ENCODE results near the gene PVALEF. TPM values are rescaled to one million over a fixed set of nuclear protein-coding genes. Genes with fewer than 3 reads are reported as not detected.

Gene PVALEF
- total and polyA plus RNA-seq, 2 of the 13 experiments (the other 11 are each of a cell fraction or from before 2014, with no cell fraction given), result 0.18 TPM

DNA sequence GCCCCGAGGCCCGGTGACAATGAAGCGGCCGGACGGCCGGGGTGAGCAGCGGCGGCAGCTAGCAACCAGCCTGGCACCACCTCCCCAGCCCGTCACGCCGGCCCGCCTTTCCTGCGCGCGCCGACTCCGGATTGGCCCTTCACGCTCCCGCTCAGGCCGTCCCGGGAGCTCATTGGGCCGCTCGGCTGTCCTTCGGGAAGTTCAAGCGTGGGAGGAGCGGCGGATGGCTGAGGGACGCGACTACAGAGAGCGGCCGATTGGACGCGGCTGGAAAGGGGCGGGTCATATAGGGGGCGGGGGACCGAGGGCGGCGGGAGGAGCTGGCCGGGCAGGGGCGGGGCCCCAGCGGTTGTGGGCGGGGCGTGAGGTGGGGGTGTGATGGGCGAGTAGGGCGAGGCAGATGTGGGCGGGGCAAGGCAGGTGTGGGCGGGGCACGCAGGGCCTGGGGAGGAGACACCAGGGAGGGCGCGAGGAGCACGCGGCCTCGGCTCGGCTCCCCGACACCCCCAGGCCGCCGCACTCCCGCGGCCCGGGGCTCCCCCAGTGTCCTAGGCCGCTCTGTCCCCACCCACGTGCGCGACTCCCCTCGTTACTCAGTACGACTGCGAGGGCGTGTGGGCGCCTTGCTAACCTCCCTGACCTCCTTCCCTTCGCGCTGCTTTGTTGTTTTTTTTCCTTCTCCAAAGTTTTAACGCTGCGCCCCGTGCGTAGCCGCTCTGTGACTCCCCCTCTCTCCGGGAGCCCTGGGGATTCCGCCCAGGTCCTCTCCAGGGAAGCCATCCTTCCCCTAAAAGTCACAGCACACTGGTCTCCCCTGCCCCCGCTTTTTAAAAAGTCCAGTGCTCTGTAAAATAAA, 57.8 kb downstream of the PVALEF start, which contains the start of gene CEP131 (continued):
- peak; percentile 19 for TF ChIP-seq ZNF883 (CRISPR knock-in tag; IDR thresholded peaks at IDR 0.05; ENCODE audit: not compliant biosample characterization)
- TF ChIP-seq HMG20B (CRISPR knock-in tag; conservative IDR thresholded peaks at IDR 0.05), result no peak
- TF ChIP-seq, protein P1, sequence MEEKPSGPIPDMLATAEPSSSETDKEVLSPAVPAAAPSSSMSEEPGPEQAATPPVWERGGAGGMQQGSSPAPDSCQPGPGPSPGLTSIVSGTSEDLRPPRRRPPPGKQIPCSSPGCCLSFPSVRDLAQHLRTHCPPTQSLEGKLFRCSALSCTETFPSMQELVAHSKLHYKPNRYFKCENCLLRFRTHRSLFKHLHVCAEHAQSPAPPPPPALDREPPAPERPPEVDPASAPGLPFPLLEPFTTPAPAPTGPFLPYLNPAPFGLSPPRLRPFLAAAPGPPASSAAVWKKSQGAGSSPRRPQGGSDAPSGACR (CRISPR knock-in tag; IDR thresholded peaks at IDR 0.05), result no peak
- TF ChIP-seq ZNF24 (IDR thresholded peaks at IDR 0.05), result no peak
- TF ChIP-seq, protein P2, sequence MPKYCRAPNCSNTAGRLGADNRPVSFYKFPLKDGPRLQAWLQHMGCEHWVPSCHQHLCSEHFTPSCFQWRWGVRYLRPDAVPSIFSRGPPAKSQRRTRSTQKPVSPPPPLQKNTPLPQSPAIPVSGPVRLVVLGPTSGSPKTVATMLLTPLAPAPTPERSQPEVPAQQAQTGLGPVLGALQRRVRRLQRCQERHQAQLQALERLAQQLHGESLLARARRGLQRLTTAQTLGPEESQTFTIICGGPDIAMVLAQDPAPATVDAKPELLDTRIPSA (CRISPR knock-in tag; IDR thresholded peaks at IDR 0.05; ENCODE audit: borderline replicate concordance), result peak; percentile 89
- TF ChIP-seq, protein P3, sequence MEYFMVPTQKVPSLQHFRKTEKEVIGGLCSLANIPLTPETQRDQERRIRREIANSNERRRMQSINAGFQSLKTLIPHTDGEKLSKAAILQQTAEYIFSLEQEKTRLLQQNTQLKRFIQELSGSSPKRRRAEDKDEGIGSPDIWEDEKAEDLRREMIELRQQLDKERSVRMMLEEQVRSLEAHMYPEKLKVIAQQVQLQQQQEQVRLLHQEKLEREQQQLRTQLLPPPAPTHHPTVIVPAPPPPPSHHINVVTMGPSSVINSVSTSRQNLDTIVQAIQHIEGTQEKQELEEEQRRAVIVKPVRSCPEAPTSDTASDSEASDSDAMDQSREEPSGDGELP (IDR thresholded peaks at IDR 0.05; ENCODE audit: borderline replicate concordance, low read depth), result peak; percentile 37; the same call in 1 of the 2 replicates
- TF ChIP-seq MXD4 (CRISPR knock-in tag; IDR thresholded peaks at IDR 0.05), result peak; percentile 85
- peak; percentile 62 for TF ChIP-seq POLR2AphosphoS5 (IDR thresholded peaks at IDR 0.05; ENCODE audit: low read depth, low read length)
- peak; percentile 90; the same call in 1 of the 2 replicates for TF ChIP-seq AHR (CRISPR knock-in tag; IDR thresholded peaks at IDR 0.05)
- TF ChIP-seq ARHGAP35 (CRISPR knock-in tag; IDR thresholded peaks at IDR 0.05; ENCODE audit: borderline replicate concordance), result peak; percentile 26
- no peak for TF ChIP-seq CC2D1A (CRISPR knock-in tag; IDR thresholded peaks at IDR 0.05)
- TF ChIP-seq HMG20A (CRISPR knock-in tag; IDR thresholded peaks at IDR 0.05; ENCODE audit: borderline replicate concordance), result peak; percentile 28; the same call in 1 of the 2 replicates
- TF ChIP-seq, protein P4, sequence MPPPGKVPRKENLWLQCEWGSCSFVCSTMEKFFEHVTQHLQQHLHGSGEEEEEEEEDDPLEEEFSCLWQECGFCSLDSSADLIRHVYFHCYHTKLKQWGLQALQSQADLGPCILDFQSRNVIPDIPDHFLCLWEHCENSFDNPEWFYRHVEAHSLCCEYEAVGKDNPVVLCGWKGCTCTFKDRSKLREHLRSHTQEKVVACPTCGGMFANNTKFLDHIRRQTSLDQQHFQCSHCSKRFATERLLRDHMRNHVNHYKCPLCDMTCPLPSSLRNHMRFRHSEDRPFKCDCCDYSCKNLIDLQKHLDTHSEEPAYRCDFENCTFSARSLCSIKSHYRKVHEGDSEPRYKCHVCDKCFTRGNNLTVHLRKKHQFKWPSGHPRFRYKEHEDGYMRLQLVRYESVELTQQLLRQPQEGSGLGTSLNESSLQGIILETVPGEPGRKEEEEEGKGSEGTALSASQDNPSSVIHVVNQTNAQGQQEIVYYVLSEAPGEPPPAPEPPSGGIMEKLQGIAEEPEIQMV (CRISPR knock-in tag; IDR thresholded peaks at IDR 0.05; ENCODE audit: low read depth), result no peak; the same call in 1 of the 2 replicates
- TF ChIP-seq TOE1 (CRISPR knock-in tag; IDR thresholded peaks at IDR 0.05), result 0 out of 2 replicates have a peak, but pooled peaks have one; percentile 20
- peak; percentile 58 for TF ChIP-seq ZNF749 (CRISPR knock-in tag; IDR thresholded peaks at IDR 0.05; ENCODE audit: borderline replicate concordance)
- peak; percentile 87 for TF ChIP-seq SP5 (CRISPR knock-in tag; IDR thresholded peaks at IDR 0.05; ENCODE audit: borderline replicate concordance, low read depth)
- TF ChIP-seq CHCHD3 (CRISPR knock-in tag; IDR thresholded peaks at IDR 0.05), result no peak
- TF ChIP-seq, protein P5, sequence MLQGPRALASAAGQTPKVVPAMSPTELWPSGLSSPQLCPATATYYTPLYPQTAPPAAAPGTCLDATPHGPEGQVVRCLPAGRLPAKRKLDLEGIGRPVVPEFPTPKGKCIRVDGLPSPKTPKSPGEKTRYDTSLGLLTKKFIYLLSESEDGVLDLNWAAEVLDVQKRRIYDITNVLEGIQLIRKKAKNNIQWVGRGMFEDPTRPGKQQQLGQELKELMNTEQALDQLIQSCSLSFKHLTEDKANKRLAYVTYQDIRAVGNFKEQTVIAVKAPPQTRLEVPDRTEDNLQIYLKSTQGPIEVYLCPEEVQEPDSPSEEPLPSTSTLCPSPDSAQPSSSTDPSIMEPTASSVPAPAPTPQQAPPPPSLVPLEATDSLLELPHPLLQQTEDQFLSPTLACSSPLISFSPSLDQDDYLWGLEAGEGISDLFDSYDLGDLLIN (CRISPR knock-in tag; IDR thresholded peaks at IDR 0.05; ENCODE audit: borderline replicate concordance), result peak; percentile 53; the same call in 1 of the 2 replicates
- no peak; the same call in 1 of the 2 replicates for TF ChIP-seq SIX4 (CRISPR knock-in tag; IDR thresholded peaks at IDR 0.05)
- TF ChIP-seq RARA (CRISPR knock-in tag; IDR thresholded peaks at IDR 0.05), result peak; percentile 26; the same call in 1 of the 2 replicates
- 0 out of 2 replicates have a peak, but pooled peaks have one; percentile 52 for TF ChIP-seq CENPT (CRISPR knock-in tag; IDR thresholded peaks at IDR 0.05; ENCODE audit: low read depth)
- no peak for TF ChIP-seq PHB2 (IDR thresholded peaks at IDR 0.05; ENCODE audit: partially characterized antibody)
- TF ChIP-seq, protein P6, sequence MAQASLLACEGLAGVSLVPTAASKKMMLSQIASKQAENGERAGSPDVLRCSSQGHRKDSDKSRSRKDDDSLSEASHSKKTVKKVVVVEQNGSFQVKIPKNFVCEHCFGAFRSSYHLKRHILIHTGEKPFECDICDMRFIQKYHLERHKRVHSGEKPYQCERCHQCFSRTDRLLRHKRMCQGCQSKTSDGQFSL (CRISPR knock-in tag; IDR thresholded peaks at IDR 0.05), result peak; percentile 85
- no peak for TF ChIP-seq MLLT10 (CRISPR knock-in tag; IDR thresholded peaks at IDR 0.05)
- peak; percentile 80 for TF ChIP-seq RBM39 (IDR thresholded peaks at IDR 0.05; ENCODE audit: low read depth, low read length, poor library complexity, severe bottlenecking)
